ENCODE data around the gene KAZN. TPM values are rescaled to one million over a fixed set of nuclear protein-coding genes. Genes with fewer than 3 reads are reported as not detected.

Gene KAZN
- total RNA-seq, 4 donors from 2014 or later: 9.2 to 30.6 (median 21.2) TPM

DNA sequence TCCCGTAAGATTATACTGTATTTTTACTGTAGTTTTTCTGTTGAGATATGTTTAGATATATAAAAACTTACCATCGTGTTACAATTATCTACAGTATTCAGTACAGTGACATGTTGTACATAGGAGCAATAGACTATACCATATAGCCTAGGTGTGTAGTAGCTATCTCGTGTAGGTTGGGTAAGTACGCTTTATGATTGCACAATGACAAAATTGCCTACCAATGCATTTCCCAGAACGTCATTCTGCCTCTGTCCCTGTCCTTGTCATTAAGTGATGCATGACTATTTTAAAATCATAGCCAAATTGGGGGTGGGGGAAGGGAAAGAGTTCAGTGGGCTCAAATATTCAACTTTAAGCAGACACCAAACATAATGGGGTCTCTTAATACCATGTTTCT is 321.3 kb downstream of the KAZN start:
- DNase-seq (ENCODE audit: low spot score) (no peak), ATAC-seq (ENCODE audit: low FRiP score) (no peak)
- TF ChIP-seq, protein P1, sequence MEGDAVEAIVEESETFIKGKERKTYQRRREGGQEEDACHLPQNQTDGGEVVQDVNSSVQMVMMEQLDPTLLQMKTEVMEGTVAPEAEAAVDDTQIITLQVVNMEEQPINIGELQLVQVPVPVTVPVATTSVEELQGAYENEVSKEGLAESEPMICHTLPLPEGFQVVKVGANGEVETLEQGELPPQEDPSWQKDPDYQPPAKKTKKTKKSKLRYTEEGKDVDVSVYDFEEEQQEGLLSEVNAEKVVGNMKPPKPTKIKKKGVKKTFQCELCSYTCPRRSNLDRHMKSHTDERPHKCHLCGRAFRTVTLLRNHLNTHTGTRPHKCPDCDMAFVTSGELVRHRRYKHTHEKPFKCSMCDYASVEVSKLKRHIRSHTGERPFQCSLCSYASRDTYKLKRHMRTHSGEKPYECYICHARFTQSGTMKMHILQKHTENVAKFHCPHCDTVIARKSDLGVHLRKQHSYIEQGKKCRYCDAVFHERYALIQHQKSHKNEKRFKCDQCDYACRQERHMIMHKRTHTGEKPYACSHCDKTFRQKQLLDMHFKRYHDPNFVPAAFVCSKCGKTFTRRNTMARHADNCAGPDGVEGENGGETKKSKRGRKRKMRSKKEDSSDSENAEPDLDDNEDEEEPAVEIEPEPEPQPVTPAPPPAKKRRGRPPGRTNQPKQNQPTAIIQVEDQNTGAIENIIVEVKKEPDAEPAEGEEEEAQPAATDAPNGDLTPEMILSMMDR (IDR thresholded peaks at IDR 0.05): no peak

GRCh38 chr1:14921057-14921456 is 322.6 kb downstream of the KAZN start:
- DNase-seq (ENCODE audit: low spot score) (no peak), ATAC-seq (ENCODE audit: low FRiP score) (no peak)
- TF ChIP-seq, protein P1 (IDR thresholded peaks at IDR 0.05): no peak

DNA sequence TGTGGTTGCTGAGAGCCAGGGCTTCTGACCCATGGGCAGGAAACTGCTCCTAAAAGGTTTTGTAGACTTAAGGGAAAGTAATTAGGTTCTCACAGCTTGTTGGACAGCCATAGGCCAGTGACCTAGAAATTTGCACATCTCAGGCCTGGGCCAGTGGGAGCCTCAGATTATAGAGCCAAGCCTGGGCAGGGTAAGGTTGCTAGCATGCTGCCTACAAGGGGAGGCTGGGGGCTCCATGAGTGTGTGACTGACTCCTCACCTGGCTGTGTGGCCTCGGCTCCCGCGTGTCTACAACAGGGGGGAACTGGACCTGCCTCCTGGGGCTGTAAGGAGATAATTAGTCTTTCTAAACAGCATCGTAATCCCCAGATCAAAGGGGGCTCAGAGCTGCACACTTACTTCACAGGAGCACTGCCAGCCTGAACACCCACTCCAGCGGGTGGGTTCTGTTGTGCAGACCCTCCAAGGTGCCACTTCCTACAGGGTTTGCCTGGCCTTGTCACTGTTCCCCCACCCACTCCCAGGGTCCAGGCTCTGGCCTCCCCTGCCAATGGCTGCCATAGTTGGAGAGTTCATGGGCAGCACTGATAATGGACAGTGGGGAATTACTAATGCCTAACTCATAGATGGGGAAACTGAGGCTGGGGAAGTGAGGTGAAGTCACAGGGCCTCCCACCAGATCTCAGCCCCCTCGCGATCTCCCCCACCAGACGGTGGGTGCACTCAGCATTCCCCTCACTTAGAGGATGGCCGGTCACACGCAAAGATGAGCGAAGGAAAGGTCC is 324.6 kb downstream of the KAZN start:
- TF ChIP-seq, protein P1 (IDR thresholded peaks at IDR 0.05): no peak
- no peak for ATAC-seq (ENCODE audit: low FRiP score)
- no peak for DNase-seq (ENCODE audit: low spot score)

DNA sequence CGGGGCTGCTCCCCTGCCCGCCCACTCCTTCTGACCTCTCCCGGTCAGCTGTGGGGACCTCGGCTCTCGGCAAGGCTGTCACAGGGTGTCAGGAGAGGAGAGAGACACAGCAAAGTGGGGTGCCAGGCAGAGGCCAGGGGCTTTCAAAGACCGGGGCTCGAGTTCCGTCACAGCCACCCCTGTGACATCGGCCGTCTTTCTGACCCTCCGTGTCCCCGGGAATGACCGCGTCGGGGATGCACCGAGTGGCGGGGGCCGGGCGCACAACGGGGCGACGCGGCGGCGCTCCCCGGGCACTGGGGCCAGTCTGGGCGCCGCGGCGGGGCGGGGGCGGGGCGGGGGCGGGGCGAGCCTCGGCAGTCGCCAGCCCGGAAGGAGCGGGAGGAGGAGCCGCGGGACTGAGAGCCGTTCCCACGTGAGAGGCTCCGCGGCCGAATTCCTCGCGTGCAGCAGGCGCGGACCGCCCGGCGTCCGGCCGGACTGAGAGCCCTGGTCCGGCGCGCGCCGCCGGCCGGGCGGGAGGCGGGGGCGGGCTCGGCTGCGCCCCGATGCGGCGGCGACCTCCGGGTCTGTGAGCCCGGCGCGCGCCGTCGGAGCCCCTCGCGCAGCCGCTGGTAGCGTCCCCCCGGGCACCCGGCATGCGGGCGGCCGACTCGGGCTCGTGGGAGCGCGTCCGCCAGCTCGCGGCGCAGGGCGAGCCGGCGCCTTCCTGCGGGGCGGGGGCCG is 325.4 kb downstream of the KAZN start:
- no peak for DNase-seq (ENCODE audit: low spot score)
- TF ChIP-seq, protein P1 (IDR thresholded peaks at IDR 0.05): no peak
- ATAC-seq (ENCODE audit: low FRiP score): peak; percentile 73

DNA sequence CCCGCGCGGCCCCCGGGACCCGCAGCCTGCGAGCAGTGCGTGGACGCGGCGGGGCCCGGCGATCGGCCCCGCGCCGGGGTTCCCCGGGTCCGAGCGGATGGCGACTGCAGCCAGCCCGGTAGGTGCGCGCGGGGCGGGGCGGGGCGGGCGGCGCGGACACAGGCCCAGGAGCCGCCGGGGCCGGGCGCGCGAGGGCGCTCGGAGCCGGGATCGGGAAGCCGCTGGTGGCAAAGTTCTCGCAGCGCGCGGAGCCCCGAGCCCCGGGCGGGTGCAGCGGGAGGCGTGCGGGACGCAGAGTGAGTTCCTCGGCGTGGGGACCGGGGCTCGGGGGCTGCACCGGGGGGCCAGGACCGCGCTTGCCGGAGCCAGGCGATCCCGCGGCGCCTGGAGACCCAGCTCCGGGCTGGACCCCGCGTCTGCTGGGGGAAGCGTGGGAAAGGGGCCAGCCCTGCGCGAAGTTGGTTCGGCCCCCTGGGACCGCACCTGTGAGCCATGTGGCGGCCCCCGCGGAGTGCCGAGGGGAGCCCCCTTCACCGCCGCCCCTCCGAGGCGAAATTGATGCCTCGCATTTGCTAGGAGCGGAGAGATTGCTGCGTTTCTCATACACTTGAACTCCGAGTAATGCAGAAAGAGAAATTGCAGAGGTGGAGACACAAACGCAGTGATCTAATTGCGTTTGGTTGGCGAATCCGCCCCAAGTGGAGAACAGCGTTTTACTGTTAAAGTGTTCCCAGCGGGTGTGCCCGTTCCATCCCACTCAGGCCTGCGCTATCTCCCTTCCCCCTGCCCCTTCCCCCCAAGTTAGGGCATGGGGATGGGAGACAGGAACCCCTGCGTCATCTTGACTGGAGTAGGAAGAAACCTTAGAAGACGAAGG is 326.2 kb downstream of the KAZN start:
- DNase-seq (ENCODE audit: low spot score): no peak
- ATAC-seq (ENCODE audit: low FRiP score): peak; percentile 62
- TF ChIP-seq, protein P1 (IDR thresholded peaks at IDR 0.05): no peak

DNA sequence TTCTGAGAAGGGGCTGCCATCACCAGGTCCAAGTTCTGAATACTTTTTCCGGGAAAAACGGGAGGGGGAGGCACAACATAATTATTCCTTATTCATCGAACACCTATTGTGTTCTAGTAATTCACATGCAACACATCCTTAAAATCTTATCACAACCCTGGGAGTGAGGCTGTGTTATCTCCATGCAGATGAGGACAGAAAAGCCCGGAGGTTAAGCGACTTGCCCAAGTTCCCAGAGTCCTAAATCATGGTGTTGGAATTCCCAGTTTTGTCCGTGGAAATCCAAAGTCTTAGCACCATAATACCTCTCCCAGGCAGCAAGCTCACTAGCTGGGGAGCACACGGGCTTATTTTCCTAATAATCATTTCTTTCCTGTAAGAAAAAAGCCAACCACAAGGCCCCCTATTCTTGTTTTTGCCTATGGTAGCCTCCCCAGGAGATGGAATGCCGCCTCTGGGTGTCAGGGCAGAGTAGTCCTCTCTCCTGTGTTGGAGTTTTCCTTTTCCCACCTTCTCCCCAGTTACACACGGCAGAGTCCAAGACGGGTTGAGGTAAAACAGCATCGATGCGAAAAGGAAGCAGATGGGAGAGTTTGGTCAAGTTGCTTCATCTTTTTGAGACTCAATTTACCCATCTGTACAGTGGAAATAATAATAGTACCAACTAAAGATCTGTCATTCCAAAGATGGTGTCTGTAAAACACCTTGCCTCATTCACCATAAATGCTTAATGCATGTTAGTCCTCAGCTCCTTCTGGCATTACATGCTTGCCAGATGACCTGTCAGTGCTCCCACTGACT is 327.1 kb downstream of the KAZN start:
- DNase-seq (ENCODE audit: low spot score) (no peak), ATAC-seq (ENCODE audit: low FRiP score) (no peak)
- TF ChIP-seq, protein P1 (IDR thresholded peaks at IDR 0.05): no peak

Data from omental fat pad (tissue), 4 donors.